Type B pancreatic cell (in vitro differentiated cells): Measurements from ENCODE around the gene LRP6. TPM values are rescaled to one million over a fixed set of nuclear protein-coding genes. Genes with fewer than 3 reads are reported as not detected.

Source experiments
- DNase-seq: peaks from one replicate; pipeline ENCODE4 v3.0.0; 2021; ENCODE audit warnings: mixed read lengths; ENCODE audit not compliant: unreplicated experiment; ENCODE audit errors: extremely low spot score
- H3K27ac Mint-ChIP-seq: 2 replicates; pipeline ENCODE4 v1.8.0; 2021; ENCODE audit warnings: mild to moderate bottlenecking, mixed read lengths
- H3K27me3 Mint-ChIP-seq: 2 replicates; pipeline ENCODE4 v1.8.0; 2021; ENCODE audit warnings: mixed read lengths
- H3K36me3 Mint-ChIP-seq: 2 replicates; pipeline ENCODE4 v1.8.0; 2021; ENCODE audit warnings: mixed read lengths
- H3K4me1 Mint-ChIP-seq: one replicate; pipeline ENCODE4 v1.8.0; 2021; ENCODE audit warnings: mixed read lengths; ENCODE audit not compliant: unreplicated experiment
- H3K4me3 Mint-ChIP-seq: 2 replicates; pipeline ENCODE4 v1.8.0; 2021; ENCODE audit warnings: mild to moderate bottlenecking, mixed read lengths
- H3K9me3 Mint-ChIP-seq: 2 replicates; pipeline ENCODE4 v1.8.0; 2021; ENCODE audit warnings: mixed read lengths
- CTCF ChIP-seq: fragments of 200-600 bp; sonication (generic); conservative IDR thresholded peaks from 2 replicates; pipeline ENCODE4 v1.5.0; 2021; ENCODE audit warnings: antibody characterized with exemption, mild to moderate bottlenecking
- total RNA-seq: library from RNA; stranded (reverse); gene quantifications from 2 replicates; pipeline ENCODE4 v1.2.1, GENCODE V29; 2021; ENCODE audit warnings: low replicate concordance

LRP6 gene
- total RNA-seq, 1 donor from 2014 or later = 57.7 TPM

GRCh38 chr12:12088761-12089160, 178.1 kb downstream of the LRP6 start:
- no peaks in the 10 kb centered on the region for H3K9me3 Mint-ChIP-seq
- no peak for TF ChIP-seq CTCF
- no peak overlapping the region for H3K4me3 Mint-ChIP-seq
- H3K36me3 Mint-ChIP-seq = peaks cover 9% of the 10 kb centered on the region
- H3K27me3 Mint-ChIP-seq = no peaks in the 10 kb centered on the region
- no peak overlapping the region for H3K27ac Mint-ChIP-seq
- peaks cover 19% of the 10 kb centered on the region for H3K4me1 Mint-ChIP-seq
- DNase-seq = no peak

- no peak for TF ChIP-seq CTCF
- DNase-seq = no peak
- H3K9me3 Mint-ChIP-seq = no peaks in the 10 kb centered on the region
- peaks cover 19% of the 10 kb centered on the region for H3K4me1 Mint-ChIP-seq
- H3K36me3 Mint-ChIP-seq = peaks cover 9% of the 10 kb centered on the region
- no peak overlapping the region for H3K27ac Mint-ChIP-seq
- H3K4me3 Mint-ChIP-seq = no peak overlapping the region
- H3K27me3 Mint-ChIP-seq = no peaks in the 10 kb centered on the region
Measured at GRCh38 chr12:12088147-12088546, 178.7 kb downstream of the LRP6 start.

- no peak for TF ChIP-seq CTCF
- no peaks in the 10 kb centered on the region for H3K27me3 Mint-ChIP-seq
- H3K4me1 Mint-ChIP-seq = peaks cover 19% of the 10 kb centered on the region
- H3K36me3 Mint-ChIP-seq = peaks cover 5% of the 10 kb centered on the region
- H3K4me3 Mint-ChIP-seq = no peak overlapping the region
- H3K27ac Mint-ChIP-seq = no peak overlapping the region
- no peak for DNase-seq
- no peaks in the 10 kb centered on the region for H3K9me3 Mint-ChIP-seq
Measured at GRCh38 chr12:12087693-12088034, 179.2 kb downstream of the LRP6 start.

GRCh38 chr12:12086973-12087692, 179.7 kb downstream of the LRP6 start:
- H3K4me1 Mint-ChIP-seq = peaks cover 19% of the 10 kb centered on the region
- H3K36me3 Mint-ChIP-seq = peaks cover 5% of the 10 kb centered on the region
- no peaks in the 10 kb centered on the region for H3K27me3 Mint-ChIP-seq
- H3K4me3 Mint-ChIP-seq = no peak overlapping the region
- H3K9me3 Mint-ChIP-seq = no peaks in the 10 kb centered on the region
- no peak for TF ChIP-seq CTCF
- H3K27ac Mint-ChIP-seq = no peak overlapping the region
- DNase-seq = no peak

- H3K36me3 Mint-ChIP-seq = peaks cover 2% of the 10 kb centered on the region
- peaks cover 19% of the 10 kb centered on the region for H3K4me1 Mint-ChIP-seq
- no peak overlapping the region for H3K27ac Mint-ChIP-seq
- no peak for TF ChIP-seq CTCF
- H3K4me3 Mint-ChIP-seq = no peak overlapping the region
- no peaks in the 10 kb centered on the region for H3K9me3 Mint-ChIP-seq
- H3K27me3 Mint-ChIP-seq = no peaks in the 10 kb centered on the region
- DNase-seq = no peak
Measured at GRCh38 chr12:12086362-12086761, 180.5 kb downstream of the LRP6 start.
